Measurements from ENCODE around the gene ZNF467.

ZNF467 gene

DNA sequence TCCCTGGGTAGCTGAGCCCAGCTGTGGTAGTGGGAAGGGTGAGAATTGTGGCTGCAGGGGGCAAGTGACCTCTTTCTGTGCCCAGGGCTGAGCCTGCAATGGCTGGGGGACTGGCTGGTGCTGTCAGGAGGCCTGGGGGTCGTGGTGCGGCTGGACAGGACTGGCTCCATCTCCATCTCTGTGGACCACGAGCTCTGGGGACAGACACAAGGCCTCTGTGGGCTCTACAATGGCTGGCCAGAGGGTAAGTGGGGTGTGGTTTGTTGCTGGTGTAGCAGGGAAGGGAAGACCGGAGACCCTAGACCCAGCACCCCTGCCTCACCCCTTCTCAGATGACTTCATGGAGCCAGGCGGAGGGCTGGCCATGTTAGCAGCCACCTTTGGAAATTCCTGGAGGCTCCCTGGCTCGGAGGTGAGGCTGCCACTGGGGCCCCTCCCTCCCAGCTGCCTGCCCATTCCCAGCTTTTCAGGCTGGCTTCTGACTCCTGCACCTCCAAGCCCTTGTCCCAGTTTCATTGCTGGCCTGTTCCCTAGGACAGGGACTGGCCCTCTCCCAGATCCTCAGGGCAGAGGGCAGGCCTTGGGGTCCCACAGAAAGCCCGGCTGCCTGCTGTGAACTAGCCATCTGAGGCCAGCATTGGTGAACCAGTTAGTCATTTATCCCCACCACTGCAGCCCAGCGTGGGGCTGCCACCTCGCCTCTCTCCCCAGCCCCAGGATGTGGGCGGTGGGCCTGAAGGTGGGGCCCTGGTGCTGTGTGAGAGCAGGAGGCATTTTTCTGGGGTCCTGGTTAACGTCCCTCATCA is 5.5 kb upstream of the ZNF467 start:
- ATAC-seq = no peak
- TF ChIP-seq RARB (CRISPR knock-in tag; IDR thresholded peaks at IDR 0.05) = no peak
- TF ChIP-seq CREB5 (CRISPR knock-in tag; IDR thresholded peaks at IDR 0.05; ENCODE audit: low read depth) = no peak
- TF ChIP-seq ESRRG (CRISPR knock-in tag; IDR thresholded peaks at IDR 0.05) = no peak
- no peak for TF ChIP-seq CSDC2 (CRISPR knock-in tag; IDR thresholded peaks at IDR 0.05)
- no peak for TF ChIP-seq GLIS3 (CRISPR knock-in tag; IDR thresholded peaks at IDR 0.05)
- TF ChIP-seq BACH2 (CRISPR knock-in tag; IDR thresholded peaks at IDR 0.05; ENCODE audit: borderline replicate concordance) = no peak
- TF ChIP-seq ZNF565 (CRISPR knock-in tag; conservative IDR thresholded peaks at IDR 0.05; ENCODE audit: low read depth) = no peak
- TF ChIP-seq, protein P1, sequence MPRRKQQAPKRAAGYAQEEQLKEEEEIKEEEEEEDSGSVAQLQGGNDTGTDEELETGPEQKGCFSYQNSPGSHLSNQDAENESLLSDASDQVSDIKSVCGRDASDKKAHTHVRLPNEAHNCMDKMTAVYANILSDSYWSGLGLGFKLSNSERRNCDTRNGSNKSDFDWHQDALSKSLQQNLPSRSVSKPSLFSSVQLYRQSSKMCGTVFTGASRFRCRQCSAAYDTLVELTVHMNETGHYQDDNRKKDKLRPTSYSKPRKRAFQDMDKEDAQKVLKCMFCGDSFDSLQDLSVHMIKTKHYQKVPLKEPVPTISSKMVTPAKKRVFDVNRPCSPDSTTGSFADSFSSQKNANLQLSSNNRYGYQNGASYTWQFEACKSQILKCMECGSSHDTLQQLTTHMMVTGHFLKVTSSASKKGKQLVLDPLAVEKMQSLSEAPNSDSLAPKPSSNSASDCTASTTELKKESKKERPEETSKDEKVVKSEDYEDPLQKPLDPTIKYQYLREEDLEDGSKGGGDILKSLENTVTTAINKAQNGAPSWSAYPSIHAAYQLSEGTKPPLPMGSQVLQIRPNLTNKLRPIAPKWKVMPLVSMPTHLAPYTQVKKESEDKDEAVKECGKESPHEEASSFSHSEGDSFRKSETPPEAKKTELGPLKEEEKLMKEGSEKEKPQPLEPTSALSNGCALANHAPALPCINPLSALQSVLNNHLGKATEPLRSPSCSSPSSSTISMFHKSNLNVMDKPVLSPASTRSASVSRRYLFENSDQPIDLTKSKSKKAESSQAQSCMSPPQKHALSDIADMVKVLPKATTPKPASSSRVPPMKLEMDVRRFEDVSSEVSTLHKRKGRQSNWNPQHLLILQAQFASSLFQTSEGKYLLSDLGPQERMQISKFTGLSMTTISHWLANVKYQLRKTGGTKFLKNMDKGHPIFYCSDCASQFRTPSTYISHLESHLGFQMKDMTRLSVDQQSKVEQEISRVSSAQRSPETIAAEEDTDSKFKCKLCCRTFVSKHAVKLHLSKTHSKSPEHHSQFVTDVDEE (CRISPR knock-in tag; IDR thresholded peaks at IDR 0.05) = no peak
- TF ChIP-seq, protein P2, sequence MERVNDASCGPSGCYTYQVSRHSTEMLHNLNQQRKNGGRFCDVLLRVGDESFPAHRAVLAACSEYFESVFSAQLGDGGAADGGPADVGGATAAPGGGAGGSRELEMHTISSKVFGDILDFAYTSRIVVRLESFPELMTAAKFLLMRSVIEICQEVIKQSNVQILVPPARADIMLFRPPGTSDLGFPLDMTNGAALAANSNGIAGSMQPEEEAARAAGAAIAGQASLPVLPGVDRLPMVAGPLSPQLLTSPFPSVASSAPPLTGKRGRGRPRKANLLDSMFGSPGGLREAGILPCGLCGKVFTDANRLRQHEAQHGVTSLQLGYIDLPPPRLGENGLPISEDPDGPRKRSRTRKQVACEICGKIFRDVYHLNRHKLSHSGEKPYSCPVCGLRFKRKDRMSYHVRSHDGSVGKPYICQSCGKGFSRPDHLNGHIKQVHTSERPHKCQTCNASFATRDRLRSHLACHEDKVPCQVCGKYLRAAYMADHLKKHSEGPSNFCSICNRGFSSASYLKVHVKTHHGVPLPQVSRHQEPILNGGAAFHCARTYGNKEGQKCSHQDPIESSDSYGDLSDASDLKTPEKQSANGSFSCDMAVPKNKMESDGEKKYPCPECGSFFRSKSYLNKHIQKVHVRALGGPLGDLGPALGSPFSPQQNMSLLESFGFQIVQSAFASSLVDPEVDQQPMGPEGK (CRISPR knock-in tag; IDR thresholded peaks at IDR 0.05; ENCODE audit: borderline replicate concordance) = no peak
- TF ChIP-seq ZC3H10 (CRISPR knock-in tag; IDR thresholded peaks at IDR 0.05) = no peak
- no peak for TF ChIP-seq SNAI2 (CRISPR knock-in tag; IDR thresholded peaks at IDR 0.05)
- TF ChIP-seq PPARA (CRISPR knock-in tag; IDR thresholded peaks at IDR 0.05; ENCODE audit: borderline replicate concordance) = no peak
- TF ChIP-seq ZNF8 (CRISPR knock-in tag; IDR thresholded peaks at IDR 0.05) = no peak
- TF ChIP-seq, protein P3, sequence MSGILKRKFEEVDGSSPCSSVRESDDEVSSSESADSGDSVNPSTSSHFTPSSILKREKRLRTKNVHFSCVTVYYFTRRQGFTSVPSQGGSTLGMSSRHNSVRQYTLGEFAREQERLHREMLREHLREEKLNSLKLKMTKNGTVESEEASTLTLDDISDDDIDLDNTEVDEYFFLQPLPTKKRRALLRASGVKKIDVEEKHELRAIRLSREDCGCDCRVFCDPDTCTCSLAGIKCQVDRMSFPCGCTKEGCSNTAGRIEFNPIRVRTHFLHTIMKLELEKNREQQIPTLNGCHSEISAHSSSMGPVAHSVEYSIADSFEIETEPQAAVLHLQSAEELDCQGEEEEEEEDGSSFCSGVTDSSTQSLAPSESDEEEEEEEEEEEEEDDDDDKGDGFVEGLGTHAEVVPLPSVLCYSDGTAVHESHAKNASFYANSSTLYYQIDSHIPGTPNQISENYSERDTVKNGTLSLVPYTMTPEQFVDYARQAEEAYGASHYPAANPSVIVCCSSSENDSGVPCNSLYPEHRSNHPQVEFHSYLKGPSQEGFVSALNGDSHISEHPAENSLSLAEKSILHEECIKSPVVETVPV (CRISPR knock-in tag; IDR thresholded peaks at IDR 0.05) = no peak
- TF ChIP-seq TOX (CRISPR knock-in tag; IDR thresholded peaks at IDR 0.05; ENCODE audit: borderline replicate concordance) = no peak
- no peak for TF ChIP-seq OSR1 (CRISPR knock-in tag; IDR thresholded peaks at IDR 0.05)
- no peak for TF ChIP-seq ISL1 (CRISPR knock-in tag; IDR thresholded peaks at IDR 0.05)
- no peak for TF ChIP-seq ARNTL (CRISPR knock-in tag; IDR thresholded peaks at IDR 0.05; ENCODE audit: borderline replicate concordance, low read depth)
- TF ChIP-seq ZFP3 (CRISPR knock-in tag; IDR thresholded peaks at IDR 0.05) = no peak

- TF ChIP-seq OSR1 (CRISPR knock-in tag; IDR thresholded peaks at IDR 0.05) = no peak
- no peak for TF ChIP-seq PPARA (CRISPR knock-in tag; IDR thresholded peaks at IDR 0.05; ENCODE audit: borderline replicate concordance)
- no peak for TF ChIP-seq CSDC2 (CRISPR knock-in tag; IDR thresholded peaks at IDR 0.05)
- no peak for TF ChIP-seq ZC3H10 (CRISPR knock-in tag; IDR thresholded peaks at IDR 0.05)
- no peak for TF ChIP-seq GLIS3 (CRISPR knock-in tag; IDR thresholded peaks at IDR 0.05)
- TF ChIP-seq POU6F1 (CRISPR knock-in tag; IDR thresholded peaks at IDR 0.05; ENCODE audit: borderline replicate concordance, low read depth) = no peak
- no peak for TF ChIP-seq ZNF8 (CRISPR knock-in tag; IDR thresholded peaks at IDR 0.05)
- TF ChIP-seq ZNF565 (CRISPR knock-in tag; conservative IDR thresholded peaks at IDR 0.05; ENCODE audit: low read depth) = no peak
- no peak for TF ChIP-seq ZFP30 (CRISPR knock-in tag; IDR thresholded peaks at IDR 0.05)
- no peak for TF ChIP-seq ARNTL (CRISPR knock-in tag; IDR thresholded peaks at IDR 0.05; ENCODE audit: borderline replicate concordance, low read depth)
- no peak for TF ChIP-seq ESRRG (CRISPR knock-in tag; IDR thresholded peaks at IDR 0.05)
- TF ChIP-seq, protein P3 (CRISPR knock-in tag; IDR thresholded peaks at IDR 0.05) = no peak
- TF ChIP-seq ZFP3 (CRISPR knock-in tag; IDR thresholded peaks at IDR 0.05) = no peak
- TF ChIP-seq, protein P1 (CRISPR knock-in tag; IDR thresholded peaks at IDR 0.05) = no peak
- no peak for TF ChIP-seq SNAI2 (CRISPR knock-in tag; IDR thresholded peaks at IDR 0.05)
These were observed 4.9 kb upstream of the ZNF467 start for GRCh38 chr7:149778327-149778637.

More at GRCh38 chr7:149778327-149778637, 4.9 kb upstream of the ZNF467 start:
- ATAC-seq = no peak

Measured in SK-N-SH treated with all-trans-retinoic acid at 6 μM for 48 hours (cell line).